Esophagus muscularis mucosa (tissue), 2 donors: Measurements from ENCODE around the gene CDKL2.
"Not testable (repeated sequence)": the region's sequence is repeated elsewhere in the genome, so short reads cannot be mapped to it uniquely, and the experiment has no call there.

Experiments used
- EP300 ChIP-seq: sonication (generic); formaldehyde crosslinking; IDR thresholded peaks from one replicate; pipeline ENCODE4 v1.6.1; 2017; ENCODE audit warnings: antibody characterized with exemption
- POLR2A ChIP-seq: fragments of 450-650 bp; IDR thresholded peaks from one replicate; pipeline ENCODE4 v1.6.1; 2017; ENCODE audit warnings: antibody characterized with exemption, moderate library complexity, mild to moderate bottlenecking, low read depth

DNA sequence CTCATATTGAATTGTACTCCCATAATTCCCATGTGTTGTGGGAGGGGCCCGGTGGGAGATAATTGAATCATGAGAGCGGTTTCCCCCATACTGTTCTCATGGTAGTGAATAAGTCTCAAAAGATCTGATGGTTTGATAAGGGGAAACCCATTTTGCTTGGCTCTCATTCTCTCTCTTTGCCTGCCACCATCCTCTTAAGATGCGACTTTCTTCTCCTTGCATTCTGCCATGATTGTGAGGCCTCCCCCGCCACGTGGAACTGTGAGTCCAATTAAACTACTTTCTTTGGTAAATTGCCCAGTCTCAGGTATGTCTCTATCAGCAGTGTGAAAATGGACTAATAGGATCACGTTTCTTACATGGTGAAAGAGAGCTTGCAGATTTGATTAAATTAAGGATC is 93.0 kb downstream of the CDKL2 start:
- not testable (repeated sequence) for TF ChIP-seq EP300, POLR2A
